22Rv1 (cell line): Measurements from ENCODE around the gene TMEM109.

ENCODE experiments used
- H3K27ac ChIP-seq: fragments of 450-650 bp; 2 replicates; pipeline ENCODE4 v1.5.1; 2017
- ZFX ChIP-seq: fragments of 450-650 bp; IDR thresholded peaks from 2 replicates; pipeline ENCODE4 v1.6.1; 2017; ENCODE audit warnings: antibody characterized with exemption, borderline replicate concordance
- TF ChIP-seq, protein P1 (sequence below): fragments of 450-650 bp; IDR thresholded peaks from 2 replicates; pipeline ENCODE4 v1.5.1; 2017; ENCODE audit warnings: mild to moderate bottlenecking

TMEM109 gene

DNA sequence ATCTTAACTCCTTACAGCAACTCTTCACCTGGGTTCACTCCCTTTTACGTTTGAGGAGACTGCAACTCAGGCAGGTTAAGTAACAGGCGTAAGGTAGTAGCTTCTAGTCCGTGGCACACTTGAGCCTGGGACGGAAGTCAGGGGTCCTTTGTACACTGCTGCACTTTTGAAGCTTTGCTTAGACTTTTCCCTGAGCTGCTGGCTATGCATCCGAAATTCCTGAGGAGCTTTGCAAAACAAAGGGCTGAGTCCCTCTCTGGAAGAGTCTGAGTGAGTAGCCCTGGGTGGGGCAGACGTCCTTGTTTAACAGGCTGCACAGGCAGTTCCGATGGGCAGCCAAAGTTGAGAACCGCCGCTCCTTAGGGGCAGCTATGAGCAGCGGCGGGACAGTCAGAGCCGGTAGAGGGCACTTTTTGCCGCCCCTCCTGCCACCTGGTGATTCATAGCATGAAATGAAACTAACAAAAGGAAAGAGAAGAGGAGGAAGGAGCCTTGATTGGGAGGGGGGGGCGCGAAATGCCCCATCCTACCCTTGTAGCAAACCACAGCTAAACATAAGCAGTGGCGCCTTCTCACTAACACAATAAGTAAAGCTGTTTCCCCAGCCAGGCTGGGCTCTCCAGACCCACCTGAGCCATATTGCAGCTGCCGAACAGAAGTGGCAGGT lies 1.4 kb downstream of the TMEM109 start:
- 0 out of 2 replicates have a peak overlapping the region, but pooled peaks have one; percentile 71 for H3K27ac ChIP-seq
- TF ChIP-seq ZFX: no peak
- TF ChIP-seq, protein P1, sequence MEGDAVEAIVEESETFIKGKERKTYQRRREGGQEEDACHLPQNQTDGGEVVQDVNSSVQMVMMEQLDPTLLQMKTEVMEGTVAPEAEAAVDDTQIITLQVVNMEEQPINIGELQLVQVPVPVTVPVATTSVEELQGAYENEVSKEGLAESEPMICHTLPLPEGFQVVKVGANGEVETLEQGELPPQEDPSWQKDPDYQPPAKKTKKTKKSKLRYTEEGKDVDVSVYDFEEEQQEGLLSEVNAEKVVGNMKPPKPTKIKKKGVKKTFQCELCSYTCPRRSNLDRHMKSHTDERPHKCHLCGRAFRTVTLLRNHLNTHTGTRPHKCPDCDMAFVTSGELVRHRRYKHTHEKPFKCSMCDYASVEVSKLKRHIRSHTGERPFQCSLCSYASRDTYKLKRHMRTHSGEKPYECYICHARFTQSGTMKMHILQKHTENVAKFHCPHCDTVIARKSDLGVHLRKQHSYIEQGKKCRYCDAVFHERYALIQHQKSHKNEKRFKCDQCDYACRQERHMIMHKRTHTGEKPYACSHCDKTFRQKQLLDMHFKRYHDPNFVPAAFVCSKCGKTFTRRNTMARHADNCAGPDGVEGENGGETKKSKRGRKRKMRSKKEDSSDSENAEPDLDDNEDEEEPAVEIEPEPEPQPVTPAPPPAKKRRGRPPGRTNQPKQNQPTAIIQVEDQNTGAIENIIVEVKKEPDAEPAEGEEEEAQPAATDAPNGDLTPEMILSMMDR: no peak

DNA sequence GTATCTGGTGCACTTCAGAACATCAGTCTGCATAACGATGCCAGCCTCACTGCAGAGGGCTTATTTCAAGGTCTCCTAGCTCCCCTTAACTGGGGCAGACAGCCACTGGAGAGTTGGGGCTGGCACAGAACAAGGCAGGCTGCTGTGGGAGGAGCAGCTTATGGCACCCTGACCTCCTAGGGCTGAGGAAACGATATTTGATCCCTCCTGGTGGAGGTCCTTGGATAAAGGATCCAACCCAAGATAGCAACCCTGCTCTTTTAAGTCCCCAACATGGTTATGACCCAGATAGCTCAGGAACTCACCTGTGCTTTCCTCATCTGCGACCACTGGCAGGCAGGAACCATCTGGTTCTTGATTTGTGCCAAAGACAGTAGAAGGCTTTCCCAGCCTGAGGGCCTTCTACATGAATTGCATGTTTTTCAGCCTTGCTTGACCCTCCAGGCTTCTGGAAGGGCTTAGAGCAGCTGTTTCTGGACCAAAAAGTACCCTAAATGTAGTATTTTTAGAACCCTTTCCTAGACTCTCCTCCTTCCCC lies 2.8 kb downstream of the TMEM109 start:
- TF ChIP-seq, protein P1: no peak
- no peak for TF ChIP-seq ZFX
- no peak overlapping the region for H3K27ac ChIP-seq

DNA sequence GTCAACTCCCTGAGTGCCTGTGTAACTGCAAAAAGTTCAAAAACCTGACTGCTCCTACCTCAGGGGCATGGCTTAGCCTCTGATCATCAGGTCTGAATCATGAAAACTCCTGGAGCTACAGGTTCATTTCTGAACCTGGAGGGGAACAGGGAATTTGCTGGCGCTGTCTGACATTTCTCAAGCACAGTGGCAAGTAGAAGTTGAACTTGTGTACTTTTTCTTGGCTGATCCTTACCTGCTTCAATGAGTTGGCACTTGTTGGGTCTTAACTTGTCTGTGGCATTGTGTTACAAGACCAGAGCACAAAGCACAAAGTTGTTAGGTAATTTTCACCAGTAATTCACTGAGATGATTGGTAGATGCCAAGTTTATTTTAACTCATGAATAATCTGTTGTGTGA lies 3.3 kb downstream of the TMEM109 start:
- no peak overlapping the region for H3K27ac ChIP-seq
- TF ChIP-seq ZFX: no peak
- TF ChIP-seq, protein P1: no peak

DNA sequence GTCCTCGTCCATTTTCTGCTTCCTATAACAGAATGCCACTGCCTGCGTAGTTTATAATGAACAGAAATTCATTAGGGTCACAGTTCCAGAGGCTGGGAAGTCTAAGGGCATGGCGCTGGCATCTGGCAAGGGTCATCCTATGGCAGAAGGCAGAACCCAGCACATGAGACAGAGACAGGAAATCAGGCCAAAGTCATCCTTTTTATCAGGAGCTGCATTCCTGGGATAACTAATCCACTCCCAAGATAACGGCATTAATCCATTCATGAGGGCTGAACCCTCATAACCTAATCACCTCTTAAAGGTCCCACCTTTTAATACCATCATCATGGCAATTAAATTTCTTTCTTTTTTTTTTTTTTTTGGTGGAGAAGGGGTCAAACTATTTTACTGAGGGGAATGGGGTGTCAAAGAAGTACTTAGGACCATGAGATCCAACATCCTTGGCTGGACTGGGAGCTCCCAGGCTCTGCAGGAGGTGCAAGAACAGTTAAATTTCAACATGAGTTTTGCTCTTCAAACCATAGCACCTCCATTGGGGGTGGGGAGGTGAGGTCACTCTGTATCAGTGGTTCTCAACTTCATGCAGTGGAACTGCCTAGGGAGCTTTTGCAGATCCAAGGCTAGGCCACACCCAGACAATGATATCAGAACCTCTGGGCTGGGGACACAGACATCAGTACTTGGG lies 4.4 kb downstream of the TMEM109 start:
- TF ChIP-seq, protein P1: no peak
- TF ChIP-seq ZFX: no peak
- no peak overlapping the region for H3K27ac ChIP-seq

DNA sequence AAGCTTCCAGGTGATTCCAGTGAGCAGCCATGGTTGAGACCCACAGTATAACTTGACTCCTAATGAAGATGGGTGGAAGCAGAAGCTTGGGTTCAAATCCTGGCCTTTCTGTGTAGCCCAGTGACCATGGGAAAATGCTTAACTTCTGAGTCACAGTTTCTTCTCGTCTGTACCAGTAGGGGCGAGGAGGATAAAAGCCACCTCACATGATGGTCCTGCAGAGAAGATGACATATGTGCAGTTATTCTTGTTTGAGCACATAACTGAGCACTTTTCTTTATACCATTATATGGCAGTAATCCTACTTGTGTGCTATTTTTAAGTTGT lies 4.9 kb downstream of the TMEM109 start:
- TF ChIP-seq ZFX: no peak
- TF ChIP-seq, protein P1: no peak
- H3K27ac ChIP-seq: no peak overlapping the region

DNA sequence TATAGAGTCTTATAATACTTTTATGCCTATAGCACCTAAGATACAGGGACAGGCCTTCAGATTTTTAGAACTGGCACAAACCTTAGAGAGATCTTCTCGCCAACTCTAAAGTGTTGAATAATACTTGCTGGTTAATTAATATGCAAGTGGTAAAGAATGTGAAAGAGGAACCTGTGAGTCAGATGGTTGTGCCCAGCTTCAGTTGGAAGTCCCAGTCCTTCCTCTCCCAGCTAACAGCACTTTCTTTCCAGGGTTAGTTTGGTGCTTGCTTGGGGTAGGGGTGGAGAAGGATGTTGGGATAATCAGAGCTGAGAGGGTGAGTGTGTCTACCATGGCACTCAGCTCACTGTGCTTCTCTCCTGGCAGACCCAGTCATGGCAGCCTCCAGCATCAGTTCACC lies 5.4 kb downstream of the TMEM109 start:
- TF ChIP-seq, protein P1: no peak
- no peak for TF ChIP-seq ZFX
- no peak overlapping the region for H3K27ac ChIP-seq

DNA sequence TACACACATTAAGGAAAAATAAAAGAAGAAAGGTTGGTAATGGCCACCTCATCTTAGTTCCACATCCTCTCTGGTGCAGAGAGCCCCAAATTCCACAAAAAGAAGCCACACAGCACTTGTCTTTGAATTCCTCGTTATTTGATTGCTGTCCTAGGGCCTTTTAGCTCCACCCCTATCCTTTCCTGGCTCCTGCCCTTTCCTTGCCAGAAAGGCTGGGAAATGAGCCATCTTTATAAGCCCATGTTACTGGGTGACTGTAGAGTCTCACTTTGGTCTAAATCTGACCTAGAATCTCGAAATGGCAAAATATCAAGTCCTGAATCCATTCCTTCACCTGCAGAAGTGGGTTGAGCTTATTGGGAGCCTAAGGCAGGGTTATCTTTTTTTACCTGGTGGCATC lies 6.0 kb downstream of the TMEM109 start:
- TF ChIP-seq ZFX: no peak
- TF ChIP-seq, protein P1: no peak

More for the DNA sequence above, 6.0 kb downstream of the TMEM109 start:
- no peak overlapping the region for H3K27ac ChIP-seq
